ENCODE measurements around the gene NMUR2. TPM values are rescaled to one million over a fixed set of nuclear protein-coding genes. Genes with fewer than 3 reads are reported as not detected.

NMUR2 gene
- total RNA-seq, 1 experiment from 2014 or later: not detected

- DNase-seq (ENCODE audit: extremely low read depth, low read depth): no peak
These were observed 32.2 kb downstream of the NMUR2 start for GRCh38 chr5:152372875-152373274.

DNA sequence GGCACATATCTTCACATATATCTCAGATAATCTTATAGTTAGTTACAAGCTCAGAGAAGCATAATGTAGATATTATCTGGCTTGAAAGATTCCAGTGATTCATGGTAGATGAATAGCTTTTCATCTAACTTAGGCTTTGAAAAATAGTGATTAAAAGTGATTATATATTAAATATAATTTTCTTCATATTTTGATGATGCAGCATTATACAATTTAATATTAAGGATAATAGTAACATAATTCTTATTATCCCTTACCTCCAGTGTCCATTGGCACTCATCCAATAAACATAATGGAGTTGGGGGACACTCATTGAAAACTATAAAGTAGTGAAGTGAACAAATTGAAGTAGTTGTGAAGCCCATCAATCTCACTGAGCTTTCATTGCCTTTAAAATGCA lies 35.8 kb downstream of the NMUR2 start:
- DNase-seq (ENCODE audit: extremely low read depth, low read depth): no peak

DNA sequence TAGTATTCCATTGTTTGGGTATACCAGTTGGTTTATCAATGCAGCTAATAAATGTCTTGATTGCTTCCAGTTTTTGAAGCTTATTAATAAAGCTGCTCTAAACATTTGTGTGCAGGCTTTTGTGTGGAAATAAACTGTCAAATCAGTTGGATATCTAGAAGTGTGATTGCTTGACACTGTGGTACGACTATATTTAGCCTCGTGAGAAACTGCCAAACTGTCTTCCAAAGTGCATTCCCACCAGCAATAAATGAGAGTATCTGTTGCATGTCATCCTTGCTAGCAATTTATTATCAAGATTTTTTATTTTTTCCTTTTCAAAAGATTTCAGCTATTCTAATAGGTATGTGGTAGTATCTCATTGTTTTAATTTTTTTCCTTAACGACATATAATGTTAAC lies 37.5 kb downstream of the NMUR2 start:
- no peak for DNase-seq (ENCODE audit: extremely low read depth, low read depth)

DNA sequence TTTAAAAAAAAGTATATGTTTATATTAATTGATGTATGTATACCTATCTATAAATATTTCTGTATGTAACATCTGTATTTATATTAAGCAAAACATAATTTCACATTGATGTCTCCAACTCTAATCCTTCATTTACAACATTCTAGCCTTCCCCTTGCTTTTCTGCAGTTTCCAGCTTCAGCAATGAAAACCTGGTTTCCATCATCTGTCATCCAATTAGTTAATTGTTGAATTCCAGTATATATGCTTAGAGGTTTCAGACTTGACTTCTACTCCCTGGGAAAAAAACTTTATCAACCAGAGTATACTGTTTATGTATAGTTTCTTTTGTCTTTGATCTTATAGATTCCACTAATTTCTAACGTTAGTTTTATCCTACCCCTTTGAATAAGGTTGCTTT lies 38.4 kb downstream of the NMUR2 start:
- no peak for DNase-seq (ENCODE audit: extremely low read depth, low read depth)

GRCh38 chr5:152364899-152365298 lies 40.2 kb downstream of the NMUR2 start:
- DNase-seq (ENCODE audit: extremely low read depth, low read depth): no peak

GRCh38 chr5:152364172-152364571 lies 40.9 kb downstream of the NMUR2 start:
- DNase-seq (ENCODE audit: extremely low read depth, low read depth): no peak

DNA sequence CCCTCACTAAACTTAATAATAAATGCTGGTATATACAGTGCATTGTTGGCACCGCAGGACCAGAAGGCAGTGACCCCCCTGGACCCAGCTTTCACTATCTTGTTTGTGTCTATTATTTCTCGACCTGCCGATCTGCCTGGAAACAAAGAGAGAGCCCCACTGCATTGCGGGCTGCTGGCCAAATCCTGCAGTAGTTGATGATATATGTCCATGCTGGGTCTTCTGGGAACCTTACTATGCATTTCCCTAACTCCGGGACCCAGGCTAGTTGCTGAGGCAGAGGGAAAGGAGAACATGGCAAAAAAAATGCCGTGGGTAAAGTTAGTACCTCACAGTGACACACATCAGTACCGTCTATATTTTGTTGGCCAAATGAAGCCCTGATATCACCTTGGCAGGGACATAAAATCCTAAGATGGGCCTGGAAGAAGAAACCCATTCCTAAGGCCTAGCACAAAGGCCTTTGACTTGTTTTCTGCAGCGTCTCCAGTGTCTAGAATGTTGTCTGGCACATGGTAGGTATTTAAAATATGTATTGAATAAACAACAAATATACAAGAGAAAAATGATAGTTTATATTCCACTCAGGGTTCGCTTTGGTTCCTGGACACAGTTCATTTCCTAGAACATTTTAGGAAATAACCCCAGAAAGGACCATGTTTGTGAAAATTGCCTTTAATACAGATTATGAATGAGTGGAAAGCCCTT lies 46.1 kb downstream of the NMUR2 start:
- no peak for DNase-seq (ENCODE audit: extremely low read depth, low read depth)

DNA sequence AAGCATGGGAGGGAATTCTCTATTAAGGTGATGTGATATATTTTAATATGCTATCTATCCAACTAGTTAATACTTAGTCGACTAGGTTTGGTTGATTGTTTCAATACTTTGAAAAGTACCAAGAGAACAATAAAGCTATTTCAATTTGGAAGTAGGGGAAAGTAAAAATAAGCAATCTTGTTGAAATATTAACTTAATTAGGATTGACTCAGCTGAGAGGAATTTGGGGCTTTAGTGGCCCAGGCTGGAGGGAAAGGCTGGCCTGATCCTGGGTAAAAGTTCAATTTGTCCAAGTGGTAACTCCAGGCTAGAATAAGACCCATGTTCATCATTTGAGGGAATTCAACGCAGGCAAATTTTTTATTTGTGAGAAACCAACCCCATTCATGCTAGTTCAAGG lies 48.6 kb downstream of the NMUR2 start:
- DNase-seq (ENCODE audit: extremely low read depth, low read depth): no peak

GRCh38 chr5:152355061-152355460 lies 50.0 kb downstream of the NMUR2 start:
- DNase-seq (ENCODE audit: extremely low read depth, low read depth): no peak

DNA sequence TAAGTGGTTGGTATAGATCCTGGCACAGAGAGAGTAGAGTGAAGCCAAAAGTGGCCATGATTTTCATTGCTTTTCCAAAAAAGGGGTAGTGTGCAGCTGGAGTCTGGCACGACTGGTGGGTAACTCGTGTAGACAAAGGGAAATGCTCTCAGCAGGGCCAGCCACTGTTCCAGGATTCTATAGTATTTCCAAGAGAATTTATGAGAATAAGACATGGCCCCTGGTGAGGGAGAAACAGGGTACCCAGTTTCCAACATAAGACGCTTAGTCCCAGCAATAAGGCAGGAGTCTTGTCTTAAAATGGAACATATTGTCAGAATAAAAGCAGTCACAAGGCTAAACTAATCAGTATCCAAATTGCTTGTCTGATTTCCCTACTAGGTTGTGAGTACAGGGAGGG lies 52.1 kb downstream of the NMUR2 start:
- DNase-seq (ENCODE audit: extremely low read depth, low read depth): no peak

- DNase-seq (ENCODE audit: extremely low read depth, low read depth): peak; percentile 32
These were observed 55.2 kb downstream of the NMUR2 start for GRCh38 chr5:152349683-152350526.
